ENCODE data around the gene TP63. TPM values are rescaled to one million over a fixed set of nuclear protein-coding genes. Genes with fewer than 3 reads are reported as not detected.

TP63 gene
- total and polyA plus RNA-seq, 2 donors (not counting 3 experiments of a cell fraction or from before 2014, with no cell fraction given), result not detected

DNA sequence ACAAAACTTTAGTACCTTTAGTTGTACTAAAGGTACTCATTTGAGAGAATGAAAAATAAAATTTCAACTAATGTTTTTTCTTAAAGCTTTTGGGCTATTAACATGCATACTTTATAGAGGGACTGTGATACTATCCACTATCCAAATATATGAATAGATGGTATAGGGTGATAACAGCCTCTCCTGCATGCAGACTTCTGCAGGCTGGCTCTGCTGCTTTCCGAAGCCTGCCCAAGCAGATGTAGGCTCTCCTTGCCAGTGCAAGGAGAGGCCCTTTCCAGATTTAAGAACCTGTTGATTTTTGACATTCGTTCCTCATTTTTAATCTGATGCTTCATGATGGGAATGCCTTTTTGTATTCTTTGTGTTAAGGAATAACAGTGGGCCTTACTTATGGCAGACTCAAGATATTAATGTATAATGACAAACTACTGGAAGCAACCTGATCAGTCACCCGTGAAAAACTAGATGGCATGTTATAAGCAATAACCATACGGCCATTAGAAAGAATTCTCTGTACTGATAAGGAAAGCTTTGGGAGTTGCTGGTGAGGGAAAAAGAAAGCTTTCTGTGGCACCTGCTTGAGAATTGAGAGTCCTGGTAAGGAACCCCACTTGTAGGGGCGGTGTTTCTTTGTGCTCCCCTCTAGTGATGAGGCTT lies 181.7 kb downstream of the TP63 start:
- Histone ChIP-seq H3K27me3 (ENCODE audit: control insufficient read depth in 2 of 2, insufficient read depth in 2 of 2, low read length in 2 of 2) (no peaks in the 10 kb centered on the region), H3K9me3 (replicated peaks; ENCODE audit: control insufficient read depth, insufficient read depth, low read length) (no peaks in the 10 kb centered on the region), H3K4me1 (ENCODE audit: control insufficient read depth, extremely low read depth, insufficient read depth, low read length) (no peaks in the 10 kb centered on the region), H3K36me3 (ENCODE audit: control insufficient read depth in 2 of 2, extremely low read depth in 1 of 2, insufficient read depth in 2 of 2, low read length in 2 of 2) (no peaks in the 10 kb centered on the region), H3K9ac (replicated peaks; ENCODE audit: extremely low read depth, insufficient read depth, low read length) (no peak overlapping the region), H3K4me3 (replicated peaks in 1 of 3; ENCODE audit: insufficient read depth in 1 of 3, low read depth in 1 of 3, low read length in 3 of 3) (no peak overlapping the region), H3K79me2 (ENCODE audit: control insufficient read depth, insufficient read depth, low read length) (no peaks in the 10 kb centered on the region), H3K9me1 (replicated peaks; ENCODE audit: control insufficient read depth, extremely low read depth, insufficient read depth, low read length) (no peaks in the 10 kb centered on the region), H3K4me2 (ENCODE audit: insufficient read depth, low read length) (no peak overlapping the region), H2AFZ (ENCODE audit: low read depth, low read length) (no peak overlapping the region), H3K27ac (ENCODE audit: insufficient read depth, low read depth, low read length) (no peak overlapping the region), H4K20me1 (replicated peaks; ENCODE audit: control insufficient read depth, extremely low read depth, insufficient read depth, low read length) (no peaks in the 10 kb centered on the region)
- POLR2A ChIA-PET, result no interaction called here
- TF ChIP-seq JUN (IDR thresholded peaks at IDR 0.05; ENCODE audit: borderline replicate concordance, insufficient read depth, insufficient read length, low read depth) (no peak), FOS (IDR thresholded peaks at IDR 0.05; ENCODE audit: borderline replicate concordance, insufficient read depth, low read length) (no peak), POLR2AphosphoS5 (IDR thresholded peaks at IDR 0.05; ENCODE audit: insufficient read depth, low read depth, low read length) (no peak), GATA2 (IDR thresholded peaks at IDR 0.05; ENCODE audit: insufficient read depth, insufficient read length, low read depth, low read length) (no peak), POLR2A (IDR thresholded peaks at IDR 0.05; ENCODE audit: low read depth, low read length) (no peak), EZH2 (IDR thresholded peaks at IDR 0.05; ENCODE audit: borderline replicate concordance, low read depth, low read length, severe bottlenecking) (no peak), CTCF (IDR thresholded peaks at IDR 0.05; ENCODE audit: extremely low read depth in 1 of 2, insufficient read depth in 1 of 2, low read depth in 1 of 2, low read length in 2 of 2) (no peak), MYC (IDR thresholded peaks at IDR 0.05; ENCODE audit: low read depth, low read length) (no peak)
- TF ChIP-seq, protein P1, sequence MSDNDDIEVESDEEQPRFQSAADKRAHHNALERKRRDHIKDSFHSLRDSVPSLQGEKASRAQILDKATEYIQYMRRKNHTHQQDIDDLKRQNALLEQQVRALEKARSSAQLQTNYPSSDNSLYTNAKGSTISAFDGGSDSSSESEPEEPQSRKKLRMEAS (IDR thresholded peaks at IDR 0.05; ENCODE audit: insufficient read depth, insufficient read length), result no peak
- FAIRE-seq (no peak), DNase-seq (ENCODE audit: low read depth, low spot score) (no peak)
- dilution Hi-C loops (cut with MboI; ENCODE audit: extremely low pct_ligation_motif_present, low sequenced_read_pairs), result no loop called here
- CTCF ChIA-PET, result interaction anchor here (1.4 kb wide), 1 partner anchor 13 kb away, joined by 4 read pairs; no protein-coding TSS in a partner anchor
- intact Hi-C loops (cut with micrococcal nuclease), result no loop called here
- no TSS peak for BruUV-seq (replicated peaks)

Measured in endothelial cell of umbilical vein (primary cell).